ENCODE data around the gene TMEM150B. TPM values are rescaled to one million over a fixed set of nuclear protein-coding genes. Genes with fewer than 3 reads are reported as not detected.

TMEM150B gene
- total RNA-seq, 1 experiment from 2014 or later, result not detected

GRCh38 chr19:55279770-55280643 lies 45.1 kb downstream of the TMEM150B start, which contains the start of gene HSPBP1:
HSPBP1 (minus strand) TSS chr19:55280110; CDS start chr19:55279608, 502 bp downstream.
- TF ChIP-seq CTCF (conservative IDR thresholded peaks at IDR 0.05) (no peak), EZH2 (IDR thresholded peaks at IDR 0.05; ENCODE audit: low read depth) (no peak)
- Histone ChIP-seq H3K9me2 (ENCODE audit: insufficient read depth) (no peaks in the 10 kb centered on the region), H2AFZ (peak within 1 kb of the TSS; percentile 83), H3K4me1 (replicated peaks; ENCODE audit: insufficient read depth) (peaks cover 8% of the 10 kb centered on the region; the same call in 1 of the 2 replicates), H3K79me2 (ENCODE audit: low read depth) (peaks cover 18% of the 10 kb centered on the region), H4K20me1 (ENCODE audit: insufficient read depth) (0 out of 2 replicates have a peak, but pooled peaks cover 5% of the 10 kb centered on the region), H3F3A (ENCODE audit: insufficient read depth, low read depth) (peaks cover 24% of the 10 kb centered on the region), H3K36me3 (ENCODE audit: low read depth) (0 out of 2 replicates have a peak, but pooled peaks cover 3% of the 10 kb centered on the region), H3K4me2 (peak within 1 kb of the TSS; percentile 95), H3K27me3 (ENCODE audit: insufficient read depth, low read depth) (peaks cover 4% of the 10 kb centered on the region; the same call in 1 of the 2 replicates), H3K9me3 (ENCODE audit: insufficient read depth, low read depth) (no peaks in the 10 kb centered on the region), H3K4me3 (peak within 1 kb of the TSS; percentile 94), H3K27ac (peak within 1 kb of the TSS; percentile 72)
- BruUV-seq (replicated peaks), result no TSS peak
- POLR2A ChIA-PET (ENCODE audit: unreplicated experiment), result interaction anchor here (0.5 to 1.6 kb wide), 13 partner anchors 18 to 1091 kb away, joined by 3 to 18 read pairs (median 5); partner anchors contain the start of genes DNAAF3, KMT5C, MBOAT7 and PPP6R1
- CTCF ChIA-PET, result interaction anchor here (0.5 to 1.3 kb wide), 7 partner anchors 22 to 243 kb away, joined by 3 to 8 read pairs (median 4); partner anchors contain the start of gene KMT5C
- DNase-seq, result peak; percentile 94 to 100
- intact Hi-C loops (cut with micrococcal nuclease; ENCODE audit: unreplicated experiment), result loop anchor here (1.0 kb wide), 2 partner anchors 21 to 131 kb away; partner anchors contain the start of genes PPP6R1 and TNNT1

GRCh38 chr19:55279340-55279739 lies 45.8 kb downstream of the TMEM150B start:
- DNase-seq, result no peak
- Histone ChIP-seq H3K27me3 (ENCODE audit: insufficient read depth, low read depth) (peaks cover 4% of the 10 kb centered on the region; the same call in 1 of the 2 replicates), H3F3A (ENCODE audit: insufficient read depth, low read depth) (peaks cover 21% of the 10 kb centered on the region), H3K9me3 (ENCODE audit: insufficient read depth, low read depth) (no peaks in the 10 kb centered on the region), H2AFZ (peak overlapping the region; percentile 83), H3K4me3 (peak overlapping the region; percentile 94), H3K4me1 (replicated peaks; ENCODE audit: insufficient read depth) (peaks cover 8% of the 10 kb centered on the region; the same call in 1 of the 2 replicates), H3K9me2 (ENCODE audit: insufficient read depth) (no peaks in the 10 kb centered on the region), H3K27ac (peak overlapping the region; percentile 72), H3K79me2 (ENCODE audit: low read depth) (peaks cover 18% of the 10 kb centered on the region), H3K36me3 (ENCODE audit: low read depth) (0 out of 2 replicates have a peak, but pooled peaks cover 6% of the 10 kb centered on the region), H3K4me2 (peak overlapping the region; percentile 95), H4K20me1 (ENCODE audit: insufficient read depth) (0 out of 2 replicates have a peak, but pooled peaks cover 5% of the 10 kb centered on the region)
- ChIA-PET CTCF (interaction anchor here (1.0 kb wide), 1 partner anchor 139 kb away, joined by 3 read pairs; no protein-coding TSS in a partner anchor), POLR2A (ENCODE audit: unreplicated experiment) (interaction anchor here (0.6 to 1.6 kb wide), 6 partner anchors 20 to 133 kb away, joined by 3 to 10 read pairs (median 6); partner anchors contain the start of genes DNAAF3 and UBE2S)
- BruUV-seq (replicated peaks), result no TSS peak
- TF ChIP-seq EZH2 (IDR thresholded peaks at IDR 0.05; ENCODE audit: low read depth) (no peak), CTCF (conservative IDR thresholded peaks at IDR 0.05) (no peak)
- intact Hi-C loops (cut with micrococcal nuclease; ENCODE audit: unreplicated experiment), result no loop called here

Data from PC-9 (cell line).